ENCODE results near the gene MEIS2.

Gene MEIS2

DNA sequence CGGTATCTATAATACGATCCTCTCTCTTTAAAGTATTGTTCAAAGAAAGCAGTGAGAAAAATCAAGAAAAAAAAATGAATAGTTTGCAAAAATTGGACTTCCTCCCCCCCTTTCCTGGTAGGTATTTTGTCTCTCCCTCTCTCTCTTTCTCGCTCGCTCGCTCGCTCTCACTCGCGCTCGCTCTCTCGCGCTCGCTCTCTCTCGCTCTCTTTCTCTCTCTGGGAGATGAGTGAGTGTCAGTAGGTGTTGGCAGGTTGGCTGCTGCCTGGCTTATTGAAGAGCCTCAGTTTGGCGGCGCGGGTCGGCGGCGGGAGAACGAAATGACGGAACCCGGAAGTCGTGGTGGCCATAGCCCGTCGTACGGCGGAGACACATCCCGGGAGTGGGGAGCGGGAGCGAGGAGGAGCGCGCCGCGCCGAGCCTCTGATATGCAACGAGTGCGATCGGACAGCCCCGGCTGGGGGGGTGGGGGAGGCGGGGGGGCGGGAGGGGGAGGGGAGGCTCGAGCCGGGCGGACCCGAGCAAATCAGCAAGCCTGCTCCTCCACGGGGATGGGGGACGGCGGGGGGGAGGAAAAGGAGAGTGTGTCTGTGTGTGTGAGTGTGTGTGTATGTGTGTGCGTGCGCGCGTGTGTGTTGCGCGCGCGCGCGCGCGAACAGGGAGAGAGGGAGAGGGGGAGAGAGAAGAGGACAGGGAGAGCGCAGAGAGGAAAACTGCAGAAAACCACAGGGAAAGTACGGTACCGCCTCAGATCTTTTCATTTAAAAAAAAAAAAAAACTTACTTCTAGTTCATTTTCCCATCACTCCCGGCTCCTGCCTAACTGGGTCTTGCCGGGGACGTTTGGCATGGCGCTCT, at the start of gene MEIS2:
TSS of gene MEIS2 (minus strand) at position 441 of the 857 bp plus-strand sequence. CDS start 1,083 bp downstream, outside the sequence.
- DNase-seq: peak; percentile 99

DNA sequence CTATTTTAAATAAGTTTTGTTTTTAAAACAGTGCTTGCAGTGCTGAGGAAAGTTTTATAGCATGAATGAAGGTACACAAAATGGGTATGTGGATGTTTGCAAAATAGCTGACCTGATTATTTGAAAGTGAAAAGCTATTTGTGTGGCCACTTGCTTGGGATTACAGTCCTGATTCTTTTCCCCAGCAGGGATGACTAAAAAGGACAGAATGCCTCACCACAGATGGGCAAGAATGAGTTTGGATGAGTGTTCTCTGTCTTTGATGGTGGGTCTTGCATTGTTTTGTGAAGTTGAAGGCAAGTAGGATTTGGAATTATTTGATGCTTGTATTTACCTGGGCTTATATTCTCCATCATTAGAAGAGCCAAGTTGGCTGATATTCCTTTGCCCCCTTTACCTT, 48.8 kb upstream of the MEIS2 start:
- DNase-seq: peak; percentile 27

DNA sequence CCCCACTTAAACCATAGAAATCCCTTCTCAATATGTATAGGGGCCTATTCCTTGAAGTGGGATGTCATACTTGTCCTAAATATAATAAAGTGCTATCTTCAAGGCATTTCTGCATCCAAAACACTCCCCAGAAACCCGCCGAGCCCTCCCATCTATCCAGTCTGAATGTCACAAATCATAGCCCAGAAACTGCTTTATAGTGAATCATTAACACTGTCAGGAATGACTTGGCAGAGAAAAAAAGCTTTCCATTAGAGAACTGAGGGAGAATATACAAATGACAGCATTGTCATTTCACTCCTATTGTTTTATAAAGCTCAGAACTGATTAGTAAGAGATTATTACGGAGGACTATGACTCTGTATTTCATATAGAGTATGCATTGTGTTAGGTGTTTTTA, 48.4 kb upstream of the MEIS2 start:
- no peak for DNase-seq

DNA sequence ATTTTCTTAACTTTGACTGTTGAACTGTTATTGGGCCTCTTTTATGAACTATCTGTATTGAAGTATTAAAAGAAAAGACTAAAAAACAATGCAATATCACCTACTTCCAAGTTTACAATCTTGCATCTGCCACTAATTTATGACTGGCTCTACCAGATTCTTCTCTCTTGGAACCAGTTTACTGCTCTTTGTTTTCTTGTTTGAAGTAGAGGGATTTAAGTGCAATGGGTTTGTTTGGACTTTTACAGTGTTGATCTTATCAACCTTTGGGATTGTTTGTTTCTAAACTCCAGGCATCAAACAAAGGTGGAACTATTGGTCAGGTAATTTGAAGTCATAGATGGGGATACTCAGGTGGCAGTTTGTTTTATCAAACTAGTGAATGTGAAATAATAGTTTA, 43.0 kb upstream of the MEIS2 start:
- DNase-seq: no peak

DNA sequence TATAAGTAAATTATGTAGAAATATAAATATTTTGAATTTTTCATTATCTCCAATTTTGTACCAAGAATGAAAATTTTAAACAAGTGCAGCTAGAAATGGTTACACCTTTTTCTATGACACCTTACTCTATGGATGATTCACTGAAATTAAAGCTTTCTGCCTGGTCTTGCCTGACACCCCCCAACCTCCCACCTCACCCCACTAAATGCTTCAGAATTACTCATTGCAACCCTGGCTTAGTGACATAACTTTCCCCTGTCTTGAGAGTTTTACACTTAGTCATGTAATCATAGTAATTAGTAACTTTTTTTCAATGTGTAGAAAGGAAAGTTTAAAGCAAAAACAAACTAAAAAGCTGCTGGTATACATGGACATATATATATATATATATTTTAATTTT, 42.0 kb upstream of the MEIS2 start:
- peak; percentile 50 for DNase-seq

DNA sequence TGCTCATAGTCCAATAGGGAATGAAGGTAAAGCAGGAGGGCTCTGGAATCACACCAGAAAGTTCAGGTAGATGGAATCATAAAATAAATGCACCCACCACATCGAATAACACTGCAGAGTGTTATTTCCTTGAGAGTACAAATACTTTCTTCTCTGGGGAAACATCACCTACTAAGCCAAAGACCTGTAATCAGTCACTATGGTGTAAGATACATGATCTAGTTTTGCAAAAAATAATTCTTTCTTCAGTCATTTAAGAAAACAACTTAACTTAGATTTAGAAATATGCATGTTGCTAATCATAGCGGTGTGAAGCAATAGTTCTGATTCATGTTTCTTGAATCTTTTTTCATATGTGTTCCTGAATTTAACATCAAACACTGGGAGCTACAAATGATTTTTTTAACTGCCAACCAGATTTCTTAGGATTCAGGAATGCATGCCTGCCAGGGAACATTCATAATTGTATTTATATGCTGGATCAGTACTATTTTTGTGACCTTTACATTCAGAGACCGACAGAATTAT, 40.2 kb upstream of the MEIS2 start:
- DNase-seq: peak; percentile 58

DNA sequence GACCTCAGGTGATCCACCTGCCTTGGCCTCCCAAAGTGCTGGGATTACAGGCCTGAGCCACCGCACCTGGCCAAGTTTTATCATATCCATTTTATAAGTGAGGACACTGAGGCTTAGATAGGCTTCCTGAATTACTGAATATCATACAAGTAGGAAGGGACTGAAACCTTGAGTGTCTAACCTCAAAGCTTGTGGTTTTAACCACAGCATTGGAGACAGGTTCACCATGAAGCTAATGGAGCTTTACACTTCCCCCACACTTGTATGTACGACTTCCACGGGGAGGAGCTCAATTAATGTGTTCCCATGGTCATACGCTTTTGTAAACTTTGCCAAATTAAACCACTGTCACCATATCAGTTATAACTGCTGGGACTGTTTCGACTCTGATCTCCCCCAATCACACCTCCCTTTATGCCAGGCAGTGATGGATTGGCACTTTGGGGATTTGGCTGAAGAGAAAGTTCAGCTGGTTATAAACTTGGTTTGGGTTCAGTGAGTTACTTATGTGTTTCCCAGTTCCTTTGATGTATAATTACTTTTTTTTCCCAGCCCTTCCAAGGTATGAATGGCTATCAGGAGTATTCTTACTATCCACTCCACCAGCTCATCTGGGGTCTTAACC, 38.4 kb upstream of the MEIS2 start:
- DNase-seq: no peak

DNA sequence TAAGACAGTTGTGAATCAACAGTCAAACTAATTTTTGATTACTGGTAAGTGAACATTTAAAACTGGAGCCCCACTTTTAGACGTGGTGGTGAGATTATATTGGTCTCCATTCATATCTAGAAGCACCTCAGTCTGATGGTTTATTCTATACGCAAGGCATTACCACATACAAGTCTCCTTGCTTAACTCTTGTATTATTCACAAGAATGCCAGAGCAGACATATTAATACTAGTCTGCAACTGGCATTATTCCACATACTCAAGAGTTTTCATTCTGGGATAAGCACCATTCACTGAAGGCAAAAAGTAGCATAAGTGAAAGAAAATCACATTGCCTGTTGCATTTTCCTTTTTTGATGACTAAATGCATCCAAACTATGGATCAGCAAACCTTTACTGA, 36.9 kb upstream of the MEIS2 start:
- peak; percentile 21 for DNase-seq

DNA sequence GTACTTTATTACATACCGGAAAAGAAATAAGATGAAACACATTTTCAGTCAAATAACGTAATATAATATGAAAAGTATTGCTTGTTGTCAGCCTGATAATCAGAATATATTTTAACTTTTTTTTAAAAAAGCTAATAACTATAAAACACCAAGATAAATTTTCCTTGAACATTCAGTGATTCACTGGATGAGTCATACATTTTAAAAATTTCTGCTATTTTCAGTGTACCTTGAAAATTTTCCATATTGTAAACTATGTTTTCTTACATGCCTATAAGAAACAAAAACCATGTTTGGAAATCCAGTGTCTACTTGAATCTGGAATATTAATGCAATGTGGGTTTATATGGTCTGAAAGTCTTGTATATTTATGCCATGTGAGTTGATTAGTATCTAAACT, 36.3 kb upstream of the MEIS2 start:
- DNase-seq: peak; percentile 22

DNA sequence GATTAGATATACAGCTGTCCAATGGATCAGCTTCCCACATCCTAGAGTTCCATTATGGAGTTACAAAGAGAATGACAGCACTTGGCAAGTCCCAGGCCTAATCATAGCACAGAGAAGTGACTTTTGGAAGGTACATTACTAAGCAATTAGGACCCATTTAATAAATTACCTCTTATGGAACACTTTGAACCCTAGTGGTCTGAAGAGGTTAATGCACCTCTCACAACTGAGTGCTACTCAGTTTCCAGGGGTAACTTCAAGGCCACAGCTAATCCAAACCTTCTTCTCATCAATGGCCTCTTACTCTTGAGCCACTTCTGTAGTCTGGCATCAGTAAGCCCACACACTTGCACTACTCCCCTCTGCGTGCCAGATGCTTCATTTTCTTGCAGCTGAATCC, 34.9 kb upstream of the MEIS2 start:
- DNase-seq: no peak

DNA sequence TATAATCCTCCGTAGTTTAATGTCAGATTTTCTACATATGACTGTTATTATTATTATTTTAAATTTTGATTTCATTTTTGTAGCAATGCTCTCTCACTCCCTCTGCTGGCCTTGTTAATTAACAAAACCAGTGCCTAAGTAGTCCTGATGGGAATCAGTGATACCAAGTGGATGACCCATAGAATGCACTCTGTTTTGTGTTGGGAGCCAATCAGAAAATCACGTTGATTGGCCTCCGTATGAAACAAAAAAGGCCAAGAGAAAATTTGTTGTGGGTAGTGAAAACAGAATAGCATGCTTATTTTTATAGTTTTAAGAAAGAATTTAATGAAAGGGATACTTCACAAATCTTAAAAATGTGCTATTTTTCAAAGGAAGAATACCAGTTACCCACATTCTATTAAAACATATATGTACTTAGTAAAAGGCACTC, 34.4 kb upstream of the MEIS2 start:
- DNase-seq: peak; percentile 42

DNA sequence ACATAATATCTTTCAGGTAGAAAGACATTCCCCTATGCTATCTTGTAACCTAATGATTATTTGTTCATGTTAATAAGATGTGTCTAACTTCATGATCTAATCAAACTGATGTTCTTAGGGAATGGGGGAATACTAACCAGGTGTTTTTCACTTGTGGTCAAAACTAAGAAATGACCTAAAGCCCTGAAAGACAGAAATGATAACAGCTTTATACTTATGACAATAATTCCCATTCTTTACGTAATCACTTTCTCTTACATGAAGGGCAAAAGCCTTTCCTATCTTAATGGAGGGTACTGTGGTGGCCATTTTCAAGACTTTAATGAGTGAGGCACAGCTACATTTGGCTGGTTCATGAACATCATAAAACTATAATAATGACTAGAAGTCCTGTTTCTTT, 33.9 kb upstream of the MEIS2 start:
- no peak for DNase-seq

DNA sequence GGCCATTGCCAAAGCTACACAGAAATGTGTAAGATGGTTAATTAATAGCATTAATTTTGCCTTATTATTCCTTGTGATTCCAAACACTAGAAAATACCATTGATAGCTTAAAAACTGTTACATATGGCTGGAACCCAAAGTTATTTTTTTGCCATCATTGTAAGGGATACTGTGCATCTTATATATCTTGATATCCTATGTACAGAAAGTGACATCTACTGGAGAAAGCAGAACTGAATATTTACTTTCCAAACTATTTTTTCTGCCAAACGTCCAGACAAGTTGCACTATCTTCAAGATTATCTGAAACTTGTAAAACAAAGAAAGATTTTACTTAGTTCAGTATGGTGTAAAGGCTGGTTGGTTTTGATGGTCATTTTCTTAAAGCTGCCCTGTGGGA, 33.3 kb upstream of the MEIS2 start:
- DNase-seq: peak; percentile 54

DNA sequence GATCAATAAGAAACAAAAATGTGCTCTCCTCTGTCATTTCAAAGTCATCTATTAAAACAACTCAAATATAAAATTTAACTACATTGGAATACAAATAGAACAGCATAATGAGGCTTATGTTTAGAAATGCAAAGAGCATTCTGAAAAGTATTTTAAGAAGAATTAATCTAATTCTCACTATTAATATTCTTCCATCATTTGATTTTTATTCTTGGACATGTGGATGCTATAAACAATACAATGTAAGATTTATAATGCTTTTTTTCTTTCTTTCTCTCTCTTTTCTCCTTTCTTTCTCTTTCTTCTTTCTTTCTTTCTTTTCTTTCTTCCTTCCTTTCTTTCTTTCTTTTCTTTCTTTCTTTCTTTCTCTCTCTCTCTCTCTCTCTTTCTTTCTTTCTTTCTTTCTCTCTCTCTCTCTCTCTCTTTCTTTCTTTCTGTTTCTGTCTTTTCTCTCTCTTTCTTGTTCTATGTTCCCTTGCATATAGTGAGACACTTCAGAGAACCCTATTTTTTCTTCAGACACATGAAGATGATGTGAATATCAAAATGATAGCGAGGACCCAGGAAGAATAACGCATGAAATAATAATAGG, 32.6 kb upstream of the MEIS2 start:
- no peak for DNase-seq

DNA sequence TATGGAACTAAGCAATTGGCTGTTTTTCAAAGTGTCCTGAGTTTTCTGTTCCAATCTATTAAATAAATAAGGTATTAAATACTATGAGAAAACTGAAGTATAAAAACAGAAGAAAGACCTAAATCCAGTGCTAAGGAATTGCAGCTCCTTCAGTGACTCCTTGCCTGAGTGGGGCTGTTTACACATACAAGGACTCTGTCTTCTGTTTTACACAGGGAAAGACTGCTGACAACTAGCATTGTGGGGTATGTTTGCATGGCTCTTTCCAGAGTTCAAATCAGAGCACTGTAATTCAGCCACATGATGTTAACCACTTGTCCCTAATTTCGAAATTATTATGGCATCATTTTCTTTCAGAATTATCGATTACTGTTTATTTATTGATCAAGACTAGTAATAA, 31.3 kb upstream of the MEIS2 start:
- no peak for DNase-seq

DNA sequence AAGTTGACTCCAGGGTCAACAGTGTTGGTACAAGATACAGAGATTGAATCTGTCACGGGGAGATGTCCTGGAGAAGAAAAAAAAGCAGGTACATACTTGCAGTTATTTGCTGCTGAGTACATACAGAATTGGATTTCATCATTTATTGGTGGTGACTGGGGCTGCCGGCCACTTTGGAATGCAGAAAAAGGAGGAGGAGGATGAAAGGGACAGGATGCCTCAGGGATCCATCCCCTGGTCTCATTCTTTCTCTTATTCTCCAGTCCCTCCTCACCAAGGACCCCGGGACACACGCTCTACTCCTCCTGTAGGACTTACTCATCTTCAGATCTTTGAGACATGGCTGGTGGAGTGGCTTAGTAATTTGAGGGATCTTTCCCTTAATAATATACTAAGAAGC, 30.0 kb upstream of the MEIS2 start:
- peak; percentile 28 for DNase-seq

DNA sequence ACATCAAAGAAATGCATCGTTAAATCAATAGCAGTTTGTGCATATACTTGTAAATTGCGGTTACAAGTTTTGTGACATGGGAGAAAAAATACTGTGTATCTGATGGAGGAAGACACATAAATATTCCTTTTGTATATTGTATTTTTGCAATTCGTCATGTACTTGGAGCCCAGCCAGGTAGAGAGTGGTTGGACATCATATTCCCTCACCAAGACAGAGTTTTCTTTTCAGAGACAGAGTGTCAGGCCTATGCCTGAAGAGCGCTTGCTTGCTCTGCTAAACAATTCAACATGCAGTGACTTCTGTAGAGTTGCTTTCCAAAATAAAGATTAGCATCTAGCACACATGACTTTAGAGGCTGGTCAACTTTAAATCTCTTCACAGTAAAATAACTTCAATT, 24.8 kb upstream of the MEIS2 start:
- peak; percentile 75 for DNase-seq

DNA sequence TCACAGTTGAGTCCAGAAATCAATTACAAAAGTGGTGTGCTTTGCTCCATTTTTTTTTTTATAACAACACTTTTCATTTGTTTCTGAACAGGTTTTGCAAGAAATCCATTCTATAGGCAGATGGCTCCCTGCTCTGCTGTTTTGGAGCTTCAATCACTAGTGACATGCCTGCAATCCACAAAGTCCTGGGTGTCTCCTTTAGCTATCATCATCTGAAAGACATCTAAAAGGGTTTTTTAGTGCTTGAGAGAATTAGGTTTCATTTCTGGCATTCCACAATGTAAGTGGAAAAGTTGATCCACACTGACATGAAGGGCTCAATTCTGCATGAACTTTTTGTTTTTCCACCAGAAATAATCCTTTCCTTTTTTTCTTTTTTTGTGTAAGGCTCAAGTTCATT, 24.0 kb upstream of the MEIS2 start:
- no peak for DNase-seq

DNA sequence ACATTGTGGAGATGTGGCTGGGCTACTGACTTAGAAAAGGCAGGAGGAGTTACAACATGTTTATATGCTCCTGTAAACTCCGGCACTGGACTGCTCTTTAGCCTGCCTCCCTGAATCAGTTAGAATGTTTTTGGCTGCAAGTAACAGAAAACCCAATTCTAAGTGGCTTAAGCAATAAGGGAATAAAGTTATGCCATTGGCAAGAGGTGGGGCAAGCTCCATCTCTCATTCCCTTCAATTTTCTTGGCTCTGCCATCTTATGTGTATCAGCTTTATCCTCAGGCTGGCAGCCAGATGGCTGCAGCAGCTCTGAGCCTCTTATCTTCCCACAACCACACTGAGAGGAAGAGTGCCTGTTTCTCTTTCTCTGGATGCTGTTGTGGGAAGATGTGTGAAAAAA, 22.4 kb upstream of the MEIS2 start:
- DNase-seq: no peak

DNA sequence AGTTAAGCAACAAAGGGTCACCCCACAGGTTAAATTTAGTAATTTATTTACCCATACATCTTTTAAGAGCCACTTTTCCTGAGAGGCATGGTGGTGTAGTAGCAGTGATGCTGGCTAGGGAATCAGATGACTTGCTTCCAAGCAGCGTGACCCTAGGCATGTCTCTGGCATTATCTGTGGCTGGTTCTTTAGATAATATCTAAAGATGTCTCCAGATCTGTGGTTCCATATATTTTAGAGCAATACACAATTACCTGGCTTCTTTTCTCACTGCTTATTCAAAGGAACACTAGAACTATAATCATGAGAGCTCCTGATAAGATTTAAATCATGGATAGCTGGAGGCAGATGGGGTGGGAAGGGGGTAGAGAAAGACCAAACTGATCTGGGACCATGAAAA, 21.1 kb upstream of the MEIS2 start:
- DNase-seq: no peak

DNA sequence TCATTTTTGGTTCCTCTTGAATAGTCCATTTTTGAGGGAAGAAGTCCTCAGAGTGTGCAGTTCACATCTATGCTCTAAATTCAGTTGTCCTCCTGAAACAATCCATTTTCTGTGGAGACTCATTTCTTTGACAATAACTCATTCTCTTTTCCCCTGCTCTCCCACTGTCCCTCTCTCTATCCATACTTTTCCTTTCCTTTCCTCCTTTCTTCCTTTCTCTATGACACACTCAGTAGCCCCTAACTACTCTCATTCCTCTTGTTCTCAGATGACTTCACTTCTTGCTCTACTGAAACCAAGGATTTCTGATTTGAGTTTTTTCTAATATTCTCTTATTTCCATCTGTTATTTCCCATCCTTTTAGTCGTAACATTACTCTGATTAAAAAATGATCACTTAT, 16.7 kb upstream of the MEIS2 start:
- no peak for DNase-seq

DNA sequence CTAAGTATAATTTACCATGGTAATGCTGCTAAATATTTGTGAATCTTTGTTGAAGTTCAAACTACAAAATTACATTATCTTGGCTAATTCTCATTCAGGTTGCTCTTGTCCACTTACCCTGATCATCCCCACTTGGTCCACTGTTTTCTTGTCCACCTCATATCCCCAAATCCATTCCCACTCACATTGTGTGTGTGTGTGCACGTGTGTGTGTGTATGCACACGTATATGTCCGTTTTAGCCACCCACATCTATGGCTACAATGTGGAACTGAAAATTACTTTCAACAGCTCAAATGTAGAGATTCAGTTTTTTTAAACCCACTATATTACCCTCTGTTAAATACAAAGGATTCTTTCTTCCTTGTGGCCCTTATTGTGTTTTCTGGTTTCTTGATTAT, 15.2 kb upstream of the MEIS2 start:
- no peak for DNase-seq

DNA sequence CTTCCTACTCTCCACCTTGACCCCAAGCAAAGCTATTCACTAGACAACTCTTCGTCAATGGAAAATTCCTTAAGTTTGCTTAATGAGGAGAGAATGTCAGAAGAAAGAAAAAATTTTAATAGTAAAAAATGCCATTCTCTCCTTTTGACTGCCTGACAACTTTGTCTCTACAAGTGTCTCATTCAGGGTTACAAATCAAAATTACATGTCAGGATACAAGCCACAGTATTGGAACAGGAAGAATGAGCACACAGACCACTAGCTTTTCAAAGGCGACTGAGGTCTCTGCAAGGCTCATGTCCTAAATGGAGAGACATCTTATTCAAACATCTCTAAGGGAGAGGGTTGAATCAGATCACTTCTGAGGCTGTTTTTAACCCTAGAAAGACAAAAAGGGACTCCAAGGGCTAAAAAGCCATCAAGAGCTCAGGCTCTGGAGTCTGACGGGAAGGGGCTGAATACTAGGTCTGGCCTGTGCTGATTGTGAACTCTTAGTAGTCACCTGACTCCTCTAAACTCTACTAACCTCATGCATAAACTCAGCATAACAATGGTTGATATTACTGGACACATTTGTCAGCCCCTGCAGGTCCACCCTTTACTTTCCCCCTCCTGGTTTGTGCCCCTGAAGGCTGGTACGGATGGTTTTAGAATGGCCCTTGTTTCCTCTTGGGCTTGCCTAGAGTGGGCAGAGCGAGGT, 12.8 kb upstream of the MEIS2 start:
- no peak for DNase-seq

Data from fibroblast of skin of right quadriceps (primary cell).